NOMO-1 (cell line): ENCODE measurements around the gene OGFOD2.

Source experiments
- DNase-seq, 2 experiments: peaks; one replicate each; lab custom pipeline; 2025; ENCODE audit not compliant: unreplicated experiment in 2 of 2; lab: John Stamatoyannopoulos, UW

Gene OGFOD2

DNA sequence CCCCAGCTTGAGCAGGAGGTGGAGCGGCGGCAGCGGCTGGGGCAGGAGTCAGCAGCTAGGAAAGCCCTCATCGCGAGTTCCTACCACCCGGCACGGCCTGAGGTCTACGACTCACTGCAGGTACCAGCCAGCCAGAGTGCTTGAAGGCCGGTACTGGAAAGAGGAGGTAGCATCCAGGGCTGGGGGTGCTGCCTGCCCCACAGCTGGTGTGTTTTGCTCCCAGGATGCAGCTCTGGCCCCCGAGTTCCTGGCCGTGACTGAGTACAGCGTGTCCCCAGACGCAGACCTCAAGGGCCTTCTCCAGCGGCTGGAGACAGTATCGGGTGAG is 1.6 kb downstream of the OGFOD2 start:
- DNase-seq = no peak

- no peak for DNase-seq
These were observed 2.1 kb downstream of the OGFOD2 start for GRCh38 chr12:122977153-122977552.

DNA sequence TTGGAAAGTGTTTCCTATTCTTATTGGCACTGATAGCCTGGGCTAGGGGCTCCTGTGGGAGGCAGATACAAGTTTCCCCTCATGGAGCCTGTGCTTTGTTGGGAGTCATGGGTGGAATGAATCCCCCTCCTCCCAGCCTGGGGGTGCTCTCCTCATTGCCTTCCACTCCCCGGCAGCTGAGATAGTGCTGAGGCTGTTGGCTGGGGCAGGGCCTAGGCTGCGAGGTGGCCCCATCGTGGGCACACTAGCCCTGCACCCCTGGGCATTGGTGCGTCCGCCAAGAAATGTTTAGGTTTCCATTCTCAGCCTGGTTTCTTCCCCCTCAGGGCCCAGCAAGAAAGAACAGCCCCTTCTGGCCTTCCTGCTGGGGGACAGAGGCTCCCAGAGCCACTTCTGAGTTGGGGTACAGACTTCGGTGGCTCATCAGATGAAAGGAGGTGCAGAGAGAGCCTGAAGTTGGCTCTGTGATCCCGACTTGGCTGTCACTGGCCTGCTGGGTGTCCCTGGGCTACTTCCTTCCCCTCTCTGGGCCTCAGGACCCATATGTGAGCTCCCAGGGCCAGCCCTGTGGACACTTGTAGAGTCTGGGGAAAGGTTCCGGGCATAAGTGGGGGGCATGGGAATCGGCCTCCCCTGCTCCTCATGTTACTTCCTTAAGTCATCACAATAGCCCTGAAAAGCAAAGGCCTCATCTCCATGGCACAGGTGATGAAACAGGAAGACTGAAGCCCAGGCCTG is 2.8 kb downstream of the OGFOD2 start:
- DNase-seq = no peak

GRCh38 chr12:122978507-122978955 is 3.5 kb downstream of the OGFOD2 start:
- no peak for DNase-seq

DNA sequence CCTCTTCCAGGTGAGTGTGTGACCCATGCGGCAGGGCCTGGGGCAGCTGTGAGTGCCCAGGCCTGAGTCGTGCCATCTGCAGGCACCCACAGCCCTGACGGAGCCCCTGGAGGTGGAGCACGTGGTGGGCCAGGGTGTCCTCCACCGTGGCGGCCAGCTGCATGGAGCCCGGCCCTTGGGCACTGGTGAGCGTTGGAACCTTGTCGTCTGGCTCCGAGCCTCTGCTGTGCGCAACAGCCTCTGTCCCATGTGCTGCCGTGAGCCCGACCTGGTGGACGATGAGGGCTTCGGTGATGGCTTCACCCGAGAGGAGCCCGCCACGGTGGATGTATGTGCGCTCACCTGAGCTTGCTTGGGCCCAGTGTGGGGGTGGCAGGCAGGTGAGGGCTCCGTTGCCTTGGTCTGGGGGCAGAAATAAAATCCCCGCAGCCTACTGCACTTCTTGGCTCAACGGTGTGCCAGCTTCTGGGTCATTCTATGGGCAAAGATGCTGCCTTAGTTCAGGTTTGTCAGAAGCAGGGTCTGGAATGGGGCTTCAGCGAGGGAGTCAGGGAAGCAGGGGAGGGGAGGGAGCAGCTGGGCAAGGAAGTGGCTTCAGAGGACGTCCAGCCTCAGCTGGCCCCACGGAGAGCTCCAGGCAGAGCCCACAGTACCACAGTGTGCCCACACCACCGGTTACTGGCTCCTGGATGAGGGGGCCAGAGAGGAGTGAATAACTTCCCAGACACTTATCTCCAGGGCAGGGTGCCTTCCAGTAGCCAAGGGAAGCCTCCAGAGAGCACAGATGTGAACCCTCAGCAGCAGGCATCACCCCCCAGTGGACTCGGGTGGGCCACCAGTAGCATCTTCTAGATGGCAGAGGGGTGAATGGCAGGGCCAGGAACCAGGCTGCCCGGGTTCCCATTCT is 4.2 kb downstream of the OGFOD2 start:
- no peak for DNase-seq

DNA sequence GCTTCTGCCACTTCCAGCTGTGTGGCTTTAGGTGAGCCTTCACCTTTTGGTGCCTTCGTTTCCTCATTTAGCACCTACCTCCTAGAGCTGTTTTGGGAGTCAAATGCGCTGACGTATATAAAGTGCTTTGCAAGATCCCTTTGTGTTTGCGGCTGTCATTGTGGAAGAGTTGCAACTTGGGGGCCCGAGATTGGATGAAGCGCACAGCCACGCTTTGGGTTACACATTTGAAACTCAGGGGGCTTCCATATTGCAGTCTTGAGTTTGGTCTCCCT is 4.8 kb downstream of the OGFOD2 start:
- DNase-seq = no peak

- peak; percentile 53 to 54 for DNase-seq
These were observed 5.4 kb downstream of the OGFOD2 start, which contains the start of gene ARL6IP4 for GRCh38 chr12:122980183-122981035. ARL6IP4 (plus strand) TSS chr12:122980681; CDS start chr12:122981140, 459 bp downstream.

GRCh38 chr12:122981036-122981471 is 6.0 kb downstream of the OGFOD2 start:
- no peak for DNase-seq

DNA sequence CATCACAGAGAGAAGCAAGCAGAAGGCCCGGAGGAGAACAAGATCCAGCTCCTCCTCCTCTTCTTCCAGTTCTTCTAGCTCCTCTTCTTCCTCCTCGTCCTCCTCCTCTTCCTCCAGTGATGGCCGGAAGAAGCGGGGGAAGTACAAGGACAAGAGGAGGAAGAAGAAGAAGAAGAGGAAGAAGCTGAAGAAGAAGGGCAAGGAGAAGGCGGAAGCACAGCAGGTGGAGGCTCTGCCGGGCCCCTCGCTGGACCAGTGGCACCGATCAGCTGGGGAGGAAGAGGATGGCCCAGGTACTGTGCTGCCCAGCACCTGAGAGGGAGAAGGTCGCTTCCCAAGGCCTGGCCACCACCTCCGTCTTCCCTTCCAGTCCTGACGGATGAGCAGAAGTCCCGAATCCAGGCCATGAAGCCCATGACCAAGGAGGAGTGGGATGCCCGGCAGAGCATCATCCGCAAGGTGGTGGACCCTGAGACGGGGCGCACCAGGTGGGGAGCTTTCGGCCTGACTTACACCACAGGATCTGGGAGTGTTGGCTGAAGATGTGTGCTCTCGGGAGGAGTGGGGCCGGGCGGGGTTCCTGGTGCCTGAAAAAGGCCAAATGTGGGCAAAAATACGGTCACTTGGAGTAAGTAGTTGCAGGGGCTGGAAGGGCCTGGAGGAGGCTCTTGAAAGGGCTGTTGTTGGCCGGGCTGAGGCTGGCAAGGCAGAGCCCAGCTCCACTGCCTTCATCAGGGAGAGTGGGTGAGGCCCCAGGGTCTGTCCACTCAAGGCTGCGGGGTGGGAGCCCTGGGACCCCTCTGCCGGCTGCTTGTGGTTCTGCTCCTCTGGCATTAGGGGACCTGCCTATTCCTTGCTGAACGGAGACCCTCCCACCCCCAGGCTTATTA is 6.8 kb downstream of the OGFOD2 start:
- peak in 1 of 2 experiments; percentile 8 for DNase-seq

DNA sequence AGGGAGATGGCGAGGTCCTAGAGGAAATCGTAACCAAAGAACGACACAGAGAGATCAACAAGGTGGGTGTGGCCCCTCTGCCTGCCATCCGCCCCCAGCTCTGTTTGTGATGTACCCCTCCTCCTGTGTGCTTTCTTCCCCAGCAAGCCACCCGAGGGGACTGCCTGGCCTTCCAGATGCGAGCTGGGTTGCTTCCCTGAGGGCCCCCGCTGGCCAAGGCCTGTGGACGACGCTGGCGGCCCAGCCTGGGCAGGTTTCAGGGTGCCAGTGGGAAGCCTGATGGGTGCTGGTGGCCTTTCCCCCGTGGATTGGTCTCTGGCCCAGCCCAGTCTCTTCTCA is 7.4 kb downstream of the OGFOD2 start:
- no peak for DNase-seq

DNA sequence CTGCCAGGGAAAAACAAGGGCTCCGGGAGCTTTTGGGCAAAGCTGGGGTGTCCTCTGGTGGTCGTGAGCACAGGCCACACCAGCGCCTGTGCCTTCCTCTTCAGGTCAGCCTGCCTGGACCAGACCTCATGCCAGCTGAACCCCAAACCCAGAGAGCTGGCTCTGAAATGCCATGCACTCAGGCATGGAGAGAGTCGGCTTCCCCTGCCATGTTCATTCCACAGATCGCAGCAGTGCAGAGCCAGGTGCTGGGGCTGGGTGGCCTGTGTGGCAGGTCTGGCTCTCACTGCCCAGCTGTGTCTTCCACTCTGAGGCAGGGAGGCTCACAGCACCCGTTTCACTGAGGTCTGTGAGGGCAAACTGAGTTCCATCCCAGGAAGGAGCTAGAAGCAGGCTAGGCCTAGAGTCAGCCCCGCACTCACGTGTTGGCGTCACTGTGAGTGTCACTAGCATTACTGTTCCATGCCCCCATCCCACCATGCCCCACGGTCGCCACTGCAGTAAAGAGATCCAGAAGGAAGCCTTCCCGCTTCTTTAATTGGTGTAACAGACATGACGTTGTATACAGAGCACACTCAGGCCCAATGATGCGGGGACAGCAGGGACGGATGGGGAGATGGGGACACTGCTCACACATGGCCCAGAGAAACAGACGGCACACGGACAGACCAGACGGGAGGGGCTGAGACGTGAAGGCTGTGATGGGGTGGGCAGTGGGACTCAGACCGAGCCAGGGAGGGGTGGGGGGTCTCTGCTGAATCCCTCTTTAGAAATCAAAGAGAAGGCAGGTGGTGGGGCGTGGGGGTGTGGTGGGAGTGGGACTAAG is 8.1 kb downstream of the OGFOD2 start:
- DNase-seq = no peak

- peak; percentile 16 to 22 for DNase-seq
These were observed 8.9 kb downstream of the OGFOD2 start for GRCh38 chr12:122983789-122984515.

DNA sequence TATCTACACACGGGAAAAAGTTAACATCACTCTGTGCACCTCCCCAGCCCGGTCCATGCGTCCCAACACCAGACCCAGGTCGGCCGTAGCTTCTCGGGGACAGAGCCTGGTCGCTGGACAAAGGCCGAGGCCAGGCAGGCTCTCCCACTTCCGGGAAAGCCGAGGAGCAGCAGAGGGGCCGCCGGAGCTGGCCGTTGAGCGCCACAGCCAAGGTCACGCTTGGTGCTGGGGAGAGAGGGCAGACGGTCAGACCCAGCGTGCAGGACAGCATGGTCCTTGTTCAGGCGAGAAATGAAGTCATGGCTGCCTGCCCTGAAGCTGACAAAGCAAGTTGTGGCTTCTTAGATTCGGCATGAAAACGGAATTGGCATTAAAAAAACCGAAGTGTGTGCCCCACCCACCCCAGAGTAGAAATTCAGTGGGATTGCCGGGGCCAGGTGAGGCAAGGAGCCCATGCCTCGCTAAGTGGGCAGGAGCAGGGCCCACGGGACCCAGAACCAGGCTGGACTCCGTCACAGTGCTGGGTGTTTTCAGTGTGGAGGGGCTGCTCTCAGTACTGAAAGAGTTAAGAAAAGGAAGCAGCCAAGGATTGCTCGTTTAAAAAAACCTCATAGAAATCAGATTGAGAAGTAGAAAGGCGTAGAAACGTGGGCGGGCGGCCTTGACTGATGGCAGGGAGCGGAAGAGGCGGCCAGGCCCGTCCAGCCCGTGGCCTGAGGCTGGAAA is 9.7 kb downstream of the OGFOD2 start:
- DNase-seq = no peak

DNA sequence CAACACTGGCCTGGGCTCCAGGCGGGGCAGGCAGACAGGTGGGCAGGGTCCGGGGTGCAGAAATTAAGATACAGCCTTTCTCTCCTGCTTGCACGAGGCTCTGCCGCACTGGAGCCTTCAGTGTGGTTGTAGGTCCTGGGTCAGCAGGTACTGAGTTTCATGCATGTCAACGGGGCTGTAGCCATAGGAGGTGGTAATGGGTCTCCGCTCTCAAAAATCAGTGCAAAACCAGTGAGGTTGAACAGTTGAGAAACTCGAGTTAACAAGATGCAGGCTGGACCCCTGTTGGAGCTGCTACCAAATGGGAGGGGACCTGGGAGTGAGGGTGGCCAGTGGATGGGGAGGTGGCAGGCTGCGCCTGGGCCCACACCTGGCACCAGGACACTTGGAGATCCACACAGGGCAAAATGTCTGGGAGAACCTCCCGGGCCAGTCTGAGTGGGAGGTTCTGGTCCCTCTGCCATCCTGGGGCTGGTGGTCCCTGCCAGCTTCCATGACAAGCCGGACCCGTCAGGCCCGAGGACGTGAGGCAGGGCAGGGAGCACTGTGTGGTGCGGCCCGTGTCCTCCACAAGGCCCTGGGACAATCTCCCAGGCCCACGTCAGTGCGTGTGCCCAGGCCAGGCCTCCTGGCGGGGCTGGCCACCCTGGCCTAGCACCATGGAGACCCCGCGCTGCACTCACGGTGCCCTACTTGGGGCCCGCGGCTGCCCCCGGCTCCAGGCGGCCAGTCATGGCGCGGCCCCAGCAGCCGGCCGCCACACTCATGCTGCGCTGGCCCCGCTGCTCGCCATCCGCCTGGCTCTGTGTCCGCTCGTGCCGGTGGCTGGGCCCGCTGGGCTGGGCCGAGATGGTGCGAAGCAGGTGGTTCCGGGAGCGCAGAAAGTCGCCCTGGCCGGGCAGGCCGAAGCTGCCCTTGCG is 10.6 kb downstream of the OGFOD2 start:
- DNase-seq = no peak

DNA sequence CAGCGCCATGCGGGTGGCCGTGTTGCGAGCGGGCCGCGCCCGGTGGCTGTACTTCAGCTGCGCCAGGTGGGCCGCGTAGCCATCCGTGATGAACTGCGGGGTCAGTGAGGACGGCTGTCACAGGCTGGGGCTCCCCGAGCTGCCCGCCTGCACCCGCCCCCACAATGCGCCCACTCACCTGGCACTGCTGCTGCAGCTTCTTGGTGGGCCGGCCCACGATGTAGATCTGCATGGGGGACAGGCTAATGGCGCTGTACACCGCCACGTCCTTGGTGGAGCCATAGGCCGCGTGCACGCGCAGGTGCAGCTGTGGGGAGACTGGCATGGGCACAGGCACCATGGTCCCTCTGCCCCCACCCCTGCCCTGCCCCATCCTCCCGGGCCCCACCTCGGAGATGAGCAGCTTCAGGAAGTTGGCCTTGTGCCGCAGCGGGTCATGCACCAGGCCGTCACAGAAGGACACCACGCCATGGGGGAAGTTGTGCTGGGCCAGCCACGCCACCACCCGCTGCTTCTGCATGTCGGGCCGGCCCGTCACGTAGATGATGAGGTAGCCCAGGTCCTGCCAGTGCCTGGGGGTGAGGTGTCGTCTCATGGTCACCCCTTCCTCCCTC is 11.3 kb downstream of the OGFOD2 start:
- no peak for DNase-seq

DNA sequence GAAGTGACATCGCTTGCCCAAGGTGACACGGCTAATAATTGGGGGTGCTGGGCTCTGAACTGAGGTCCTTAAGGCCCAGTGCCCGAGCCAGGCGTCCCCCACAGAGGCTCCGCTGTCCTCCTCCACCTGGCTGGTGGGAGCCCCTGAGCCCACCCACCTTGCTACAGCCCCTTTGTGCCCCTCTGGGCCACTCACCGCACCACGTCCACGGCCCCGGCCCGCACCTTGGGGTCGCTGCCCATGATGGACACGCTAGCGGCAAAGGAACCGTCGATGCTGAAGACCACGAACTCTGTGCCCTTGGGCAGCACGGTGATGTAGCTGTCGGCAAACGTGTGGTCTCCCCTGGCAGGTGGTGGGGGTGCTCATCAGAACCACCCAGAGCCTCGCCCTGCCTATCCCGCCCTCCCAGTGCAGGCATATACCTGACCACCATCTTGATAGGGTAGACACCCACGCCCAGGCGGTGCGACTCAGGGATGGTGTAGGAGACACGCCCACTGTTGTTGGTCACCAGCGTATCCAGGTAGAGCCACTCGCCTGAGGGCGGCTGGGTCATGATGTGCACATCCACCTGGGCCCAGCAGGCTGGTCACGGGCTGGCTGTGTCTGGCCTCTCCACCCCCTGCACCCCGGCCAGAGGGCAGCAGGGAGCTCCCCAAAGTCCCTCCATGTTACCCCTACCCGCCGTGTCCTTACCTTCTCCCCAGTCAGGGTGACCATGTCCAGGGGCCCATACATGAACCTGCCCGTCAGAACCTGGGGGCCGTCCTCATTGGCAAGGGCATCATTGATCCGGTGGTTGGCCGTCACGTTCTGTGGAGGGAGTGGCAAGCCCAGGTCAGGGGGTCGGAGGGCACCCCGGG is 12.3 kb downstream of the OGFOD2 start:
- DNase-seq = no peak
